ENCODE data around the gene NUP42.

- TF ChIP-seq CTCF (optimal IDR thresholded peaks at IDR 0.05 in 1 of 3, IDR thresholded peaks at IDR 0.05 in 1 of 3, conservative IDR thresholded peaks at IDR 0.05 in 1 of 3; ENCODE audit: extremely low read depth in 1 of 3, insufficient read depth in 2 of 3, low read length in 3 of 3) = no peak
- TF ChIP-seq EZH2 (IDR thresholded peaks at IDR 0.05; ENCODE audit: low read length) = no peak
Observed at GRCh38 chr7:23158546-23158945, 23.3 kb upstream of the NUP42 start.

Data from keratinocyte (primary cell).